PC-9 (cell line): ENCODE results near the gene EFNA3. TPM values are rescaled to one million over a fixed set of nuclear protein-coding genes. Genes with fewer than 3 reads are reported as not detected.

Experiments used
- BruUV-seq: library from RNA; stranded (reverse); fragments of 400-500 nt; replicated peaks from 2 replicates; lab custom pipeline; 2021; lab: Mats Ljungman, UMichigan
- CTCF ChIA-PET: fragments of 300-600 bp; sonication (Branson Sonifier 250); formaldehyde crosslinking; loops from one replicate; lab custom pipeline; 2022; ENCODE audit warnings: antibody characterized with exemption; lab: Charles Lee
- POLR2A ChIA-PET: fragments of 300-600 bp; sonication (Branson Sonifier 250); formaldehyde crosslinking; loops from one replicate; lab custom pipeline; 2022; ENCODE audit warnings: antibody characterized with exemption; ENCODE audit not compliant: unreplicated experiment; lab: Charles Lee
- DNase-seq, 2 experiments: peaks; one replicate each; pipeline versions ENCODE4 v3.0.0 to v3.0.0-alpha.2; 2015 to 2022; ENCODE audit warnings: mixed read lengths in 1 of 2
- H2AFZ ChIP-seq: fragments of 200-600 bp; sonication (generic); 2 replicates; pipeline ENCODE4 v1.8.1; 2017; ENCODE audit warnings: antibody characterized with exemption
- H3F3A ChIP-seq: fragments of 200-600 bp; sonication (generic); 2 replicates; pipeline ENCODE4 v1.8.1; 2017; ENCODE audit warnings: antibody characterized with exemption, mild to moderate bottlenecking, low read depth; ENCODE audit not compliant: insufficient read depth
- H3K27ac ChIP-seq: fragments of 200-600 bp; sonication (generic); 2 replicates; pipeline ENCODE4 v1.6.1; 2016; ENCODE audit warnings: mixed run types
- H3K27me3 ChIP-seq: fragments of 200-600 bp; sonication (generic); 2 replicates; pipeline ENCODE4 v1.6.1; 2016; ENCODE audit warnings: low read depth, mixed run types; ENCODE audit not compliant: insufficient read depth
- H3K36me3 ChIP-seq: fragments of 200-600 bp; sonication (generic); 2 replicates; pipeline ENCODE4 v1.6.1; 2016; ENCODE audit warnings: low read depth, mixed run types
- H3K4me1 ChIP-seq: fragments of 200-600 bp; sonication (generic); replicated peaks from 2 replicates; pipeline ENCODE4 v1.6.1; 2016; ENCODE audit warnings: mixed run types; ENCODE audit not compliant: insufficient read depth
- H3K4me2 ChIP-seq: fragments of 200-600 bp; sonication (generic); 2 replicates; pipeline ENCODE4 v1.6.1; 2017; ENCODE audit warnings: mixed run types
- H3K4me3 ChIP-seq: fragments of 200-600 bp; sonication (generic); 2 replicates; pipeline ENCODE4 v1.6.1; 2016; ENCODE audit warnings: mixed run types
- H3K79me2 ChIP-seq: fragments of 200-600 bp; sonication (generic); 2 replicates; pipeline ENCODE4 v1.6.1; 2017; ENCODE audit warnings: low read depth, mixed run types
- H3K9me2 ChIP-seq: fragments of 200-600 bp; sonication (generic); 2 replicates; pipeline ENCODE4 v1.8.1; 2017; ENCODE audit warnings: mild to moderate bottlenecking; ENCODE audit not compliant: insufficient read depth
- H3K9me3 ChIP-seq: fragments of 200-600 bp; sonication (generic); 2 replicates; pipeline ENCODE4 v1.8.1; 2016; ENCODE audit warnings: low read depth; ENCODE audit not compliant: insufficient read depth
- H4K20me1 ChIP-seq: fragments of 200-600 bp; sonication (generic); 2 replicates; pipeline ENCODE4 v1.8.1; 2017; ENCODE audit not compliant: insufficient read depth
- EZH2 ChIP-seq: fragments of 200-600 bp; sonication (generic); IDR thresholded peaks from 2 replicates; pipeline ENCODE4 v1.8.0; 2017; ENCODE audit warnings: antibody characterized with exemption, low read depth
- intact Hi-C: fragments of 100-400 bp; cut with micrococcal nuclease; formaldehyde crosslinking; loops from one replicate; pipeline ENCODE4 v1.10.0; 2022; ENCODE audit not compliant: unreplicated experiment
- total RNA-seq: library from RNA; stranded (reverse); gene quantifications from 2 replicates; pipeline ENCODE4 v1.2.3, GENCODE V29; 2021
- TF ChIP-seq, protein P1 (sequence below): fragments of 200-600 bp; sonication (generic); conservative IDR thresholded peaks from 2 replicates; pipeline ENCODE4 v1.6.1; 2017; ENCODE audit warnings: mixed run types, antibody characterized with exemption, mild to moderate bottlenecking, moderate library complexity

Gene EFNA3
- total RNA-seq, 1 experiment from 2014 or later: 6.7 TPM

GRCh38 chr1:155091071-155092051 is 12.7 kb downstream of the EFNA3 start:
- no peak overlapping the region for H3K27ac ChIP-seq
- H3K9me3 ChIP-seq: no peaks in the 10 kb centered on the region
- H3K4me1 ChIP-seq: 0 out of 2 replicates have a peak, but pooled peaks cover 5% of the 10 kb centered on the region
- peaks cover 8% of the 10 kb centered on the region; the same call in 1 of the 2 replicates for H3F3A ChIP-seq
- DNase-seq: peak; percentile 51 to 79
- no peak overlapping the region for H3K4me3 ChIP-seq
- no peaks in the 10 kb centered on the region for H3K79me2 ChIP-seq
- no peaks in the 10 kb centered on the region for H3K27me3 ChIP-seq
- H3K9me2 ChIP-seq: no peaks in the 10 kb centered on the region
- peak overlapping the region; percentile 58 for H2AFZ ChIP-seq
- peak overlapping the region; percentile 60 for H3K4me2 ChIP-seq
- no TSS peak for BruUV-seq
- TF ChIP-seq EZH2: no peak
- TF ChIP-seq, protein P1, sequence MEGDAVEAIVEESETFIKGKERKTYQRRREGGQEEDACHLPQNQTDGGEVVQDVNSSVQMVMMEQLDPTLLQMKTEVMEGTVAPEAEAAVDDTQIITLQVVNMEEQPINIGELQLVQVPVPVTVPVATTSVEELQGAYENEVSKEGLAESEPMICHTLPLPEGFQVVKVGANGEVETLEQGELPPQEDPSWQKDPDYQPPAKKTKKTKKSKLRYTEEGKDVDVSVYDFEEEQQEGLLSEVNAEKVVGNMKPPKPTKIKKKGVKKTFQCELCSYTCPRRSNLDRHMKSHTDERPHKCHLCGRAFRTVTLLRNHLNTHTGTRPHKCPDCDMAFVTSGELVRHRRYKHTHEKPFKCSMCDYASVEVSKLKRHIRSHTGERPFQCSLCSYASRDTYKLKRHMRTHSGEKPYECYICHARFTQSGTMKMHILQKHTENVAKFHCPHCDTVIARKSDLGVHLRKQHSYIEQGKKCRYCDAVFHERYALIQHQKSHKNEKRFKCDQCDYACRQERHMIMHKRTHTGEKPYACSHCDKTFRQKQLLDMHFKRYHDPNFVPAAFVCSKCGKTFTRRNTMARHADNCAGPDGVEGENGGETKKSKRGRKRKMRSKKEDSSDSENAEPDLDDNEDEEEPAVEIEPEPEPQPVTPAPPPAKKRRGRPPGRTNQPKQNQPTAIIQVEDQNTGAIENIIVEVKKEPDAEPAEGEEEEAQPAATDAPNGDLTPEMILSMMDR: peak; percentile 97
- H4K20me1 ChIP-seq: no peaks in the 10 kb centered on the region
- intact Hi-C loops: loop anchor here (1.0 kb wide), 1 partner anchor 76 kb away; no protein-coding TSS in a partner anchor
- H3K36me3 ChIP-seq: no peaks in the 10 kb centered on the region
- POLR2A ChIA-PET: interaction anchor here (0.6 to 0.7 kb wide), 2 partner anchors 43 to 82 kb away, joined by 3 to 15 read pairs; partner anchors contain the start of gene KRTCAP2
- CTCF ChIA-PET: interaction anchor here (0.6 to 2.0 kb wide), 12 partner anchors 37 to 606 kb away, joined by 3 to 20 read pairs (median 3); partner anchors contain the start of gene KRTCAP2

- intact Hi-C loops: no loop called here
Measured at GRCh38 chr1:155092131-155092530, 13.5 kb downstream of the EFNA3 start.

DNA sequence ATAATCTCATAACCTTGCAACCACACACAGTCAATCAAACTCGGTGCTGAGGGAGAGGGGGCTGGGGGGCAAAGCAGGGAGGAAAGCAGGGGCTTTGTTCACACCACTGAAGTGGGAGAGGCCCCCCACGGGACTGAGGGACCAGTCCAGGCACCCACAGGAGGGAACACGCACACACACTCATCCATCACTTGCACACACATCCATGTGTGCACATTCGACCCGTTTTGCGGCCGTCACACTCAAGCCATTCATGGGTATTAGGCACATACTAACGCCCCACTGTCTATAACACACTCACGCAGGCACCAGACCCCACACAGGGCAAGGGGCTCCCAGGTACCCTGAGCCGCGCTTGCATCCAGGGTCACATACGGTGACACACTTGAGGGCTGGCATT is 14.0 kb downstream of the EFNA3 start:
- no peak overlapping the region for H2AFZ ChIP-seq
- no peak overlapping the region for H3K4me3 ChIP-seq
- POLR2A ChIA-PET: no interaction called here
- H3K79me2 ChIP-seq: no peaks in the 10 kb centered on the region
- no peaks in the 10 kb centered on the region for H4K20me1 ChIP-seq
- H3F3A ChIP-seq: peaks cover 8% of the 10 kb centered on the region; the same call in 1 of the 2 replicates
- no peaks in the 10 kb centered on the region for H3K36me3 ChIP-seq
- 0 out of 2 replicates have a peak, but pooled peaks cover 4% of the 10 kb centered on the region for H3K4me1 ChIP-seq
- CTCF ChIA-PET: interaction anchor here (0.6 to 2.0 kb wide), 2 partner anchors 73 to 75 kb away, joined by 4 to 20 read pairs; no protein-coding TSS in a partner anchor
- no peaks in the 10 kb centered on the region for H3K27me3 ChIP-seq
- intact Hi-C loops: no loop called here
- DNase-seq: no peak
- no peaks in the 10 kb centered on the region for H3K9me2 ChIP-seq
- no peaks in the 10 kb centered on the region for H3K9me3 ChIP-seq
- TF ChIP-seq EZH2: no peak
- TF ChIP-seq, protein P1: no peak
- BruUV-seq: no TSS peak
- H3K4me2 ChIP-seq: no peak overlapping the region
- H3K27ac ChIP-seq: no peak overlapping the region

More at GRCh38 chr1:155092131-155092530, 13.5 kb downstream of the EFNA3 start:
- Histone ChIP-seq H3K4me2 (no peak overlapping the region), H4K20me1 (no peaks in the 10 kb centered on the region), H3K27ac (no peak overlapping the region), H3K9me2 (no peaks in the 10 kb centered on the region), H3K79me2 (no peaks in the 10 kb centered on the region), H3F3A (peaks cover 8% of the 10 kb centered on the region; the same call in 1 of the 2 replicates), H2AFZ (no peak overlapping the region), H3K4me3 (no peak overlapping the region), H3K27me3 (no peaks in the 10 kb centered on the region), H3K9me3 (no peaks in the 10 kb centered on the region), H3K4me1 (0 out of 2 replicates have a peak, but pooled peaks cover 4% of the 10 kb centered on the region), H3K36me3 (no peaks in the 10 kb centered on the region)
- ChIA-PET CTCF (interaction anchor here (0.6 to 2.0 kb wide), 9 partner anchors 37 to 606 kb away, joined by 3 to 20 read pairs (median 4); partner anchors contain the start of gene KRTCAP2), POLR2A (no interaction called here)
- no peak for DNase-seq
- TF ChIP-seq, protein P1: no peak
- TF ChIP-seq EZH2: no peak
- BruUV-seq: no TSS peak
